Stimulated activated effector memory CD8-positive, alpha-beta T cell treated with anti-CD3 and anti-CD28 coated beads, Interleukin-12 subunit alpha, Interleukin-12 subunit beta, amount 100 ng/mL, for 72 hours (primary cell): ENCODE data around the gene ANKRD40.

Source experiments
- ATAC-seq: fragments of 150-1000 bp; cut with Tn5 transposase; 2 replicates; pipeline ENCODE4 v1.10.0; 2021
- DNase-seq, 2 donors: peaks; one replicate each; pipeline ENCODE4 v3.0.0; 2021 to 2022; ENCODE audit warnings: low spot score in 2 of 2
- H3K27ac Mint-ChIP-seq: one replicate; pipeline ENCODE4 v1.8.0; 2022; ENCODE audit warnings: mild to moderate bottlenecking, mixed read lengths
- H3K36me3 Mint-ChIP-seq: one replicate; pipeline ENCODE4 v1.8.0; 2022; ENCODE audit warnings: mild to moderate bottlenecking, mixed read lengths
- H3K4me1 Mint-ChIP-seq: one replicate; pipeline ENCODE4 v1.8.0; 2022; ENCODE audit warnings: mixed read lengths
- H3K4me3 Mint-ChIP-seq: one replicate; pipeline ENCODE4 v1.8.0; 2022; ENCODE audit warnings: mild to moderate bottlenecking, mixed read lengths
- H3K9me3 Mint-ChIP-seq: one replicate; pipeline ENCODE4 v1.8.0; 2022; ENCODE audit warnings: mixed read lengths

ANKRD40 gene

GRCh38 chr17:50672831-50673551 is 34.7 kb downstream of the ANKRD40 start:
- DNase-seq: no peak
- Mint-ChIP-seq H3K36me3 (no peaks in the 10 kb centered on the region), H3K4me1 (peaks cover 3% of the 10 kb centered on the region), H3K4me3 (no peak overlapping the region), H3K9me3 (no peaks in the 10 kb centered on the region), H3K27ac (no peak overlapping the region)
- no peak for ATAC-seq

- ATAC-seq (no peak), DNase-seq (no peak)
- Mint-ChIP-seq H3K9me3 (no peaks in the 10 kb centered on the region), H3K4me3 (no peak overlapping the region), H3K36me3 (no peaks in the 10 kb centered on the region), H3K4me1 (peaks cover 5% of the 10 kb centered on the region), H3K27ac (no peak overlapping the region)
Observed at GRCh38 chr17:50672071-50672470, 35.6 kb downstream of the ANKRD40 start.

- Mint-ChIP-seq H3K9me3 (no peaks in the 10 kb centered on the region), H3K4me3 (no peak overlapping the region), H3K36me3 (no peaks in the 10 kb centered on the region), H3K27ac (peak overlapping the region; percentile 81), H3K4me1 (peaks cover 5% of the 10 kb centered on the region)
- DNase-seq: no peak
- no peak for ATAC-seq
Observed at GRCh38 chr17:50668838-50669581, 38.7 kb downstream of the ANKRD40 start.

- peaks cover 8% of the 10 kb centered on the region for H3K4me1 Mint-ChIP-seq
- no peak overlapping the region for H3K4me3 Mint-ChIP-seq
- H3K36me3 Mint-ChIP-seq: no peaks in the 10 kb centered on the region
- peak overlapping the region; percentile 81 for H3K27ac Mint-ChIP-seq
- H3K9me3 Mint-ChIP-seq: no peaks in the 10 kb centered on the region
- ATAC-seq (no peak), DNase-seq (no peak)
Observed at GRCh38 chr17:50668025-50668837, 39.5 kb downstream of the ANKRD40 start.

GRCh38 chr17:50667259-50668024 is 40.3 kb downstream of the ANKRD40 start:
- Mint-ChIP-seq H3K4me1 (peaks cover 15% of the 10 kb centered on the region), H3K36me3 (no peaks in the 10 kb centered on the region), H3K4me3 (no peak overlapping the region), H3K9me3 (no peaks in the 10 kb centered on the region), H3K27ac (peak overlapping the region; percentile 81)
- no peak for DNase-seq
- no peak for ATAC-seq

GRCh38 chr17:50666316-50666715 is 41.4 kb downstream of the ANKRD40 start:
- no peak for DNase-seq
- peaks cover 27% of the 10 kb centered on the region for H3K4me1 Mint-ChIP-seq
- no peak for ATAC-seq
- H3K36me3 Mint-ChIP-seq: no peaks in the 10 kb centered on the region
- no peaks in the 10 kb centered on the region for H3K9me3 Mint-ChIP-seq
- H3K27ac Mint-ChIP-seq: no peak overlapping the region
- H3K4me3 Mint-ChIP-seq: no peak overlapping the region

- no peaks in the 10 kb centered on the region for H3K9me3 Mint-ChIP-seq
- H3K4me3 Mint-ChIP-seq: no peak overlapping the region
- ATAC-seq (no peak), DNase-seq (no peak)
- H3K36me3 Mint-ChIP-seq: no peaks in the 10 kb centered on the region
- H3K4me1 Mint-ChIP-seq: peaks cover 31% of the 10 kb centered on the region
- no peak overlapping the region for H3K27ac Mint-ChIP-seq
Observed at GRCh38 chr17:50665838-50666237, 41.9 kb downstream of the ANKRD40 start.

GRCh38 chr17:50664788-50665458 is 42.8 kb downstream of the ANKRD40 start:
- H3K27ac Mint-ChIP-seq: no peak overlapping the region
- H3K9me3 Mint-ChIP-seq: no peaks in the 10 kb centered on the region
- H3K4me1 Mint-ChIP-seq: peaks cover 37% of the 10 kb centered on the region
- no peak overlapping the region for H3K4me3 Mint-ChIP-seq
- ATAC-seq (no peak), DNase-seq (no peak)
- no peaks in the 10 kb centered on the region for H3K36me3 Mint-ChIP-seq

GRCh38 chr17:50663812-50664374 is 43.8 kb downstream of the ANKRD40 start:
- ATAC-seq (no peak), DNase-seq (no peak)
- no peaks in the 10 kb centered on the region for H3K9me3 Mint-ChIP-seq
- no peak overlapping the region for H3K4me3 Mint-ChIP-seq
- H3K4me1 Mint-ChIP-seq: peaks cover 37% of the 10 kb centered on the region
- no peaks in the 10 kb centered on the region for H3K36me3 Mint-ChIP-seq
- H3K27ac Mint-ChIP-seq: no peak overlapping the region

GRCh38 chr17:50662632-50663225 is 45.0 kb downstream of the ANKRD40 start:
- DNase-seq (no peak), ATAC-seq (no peak)
- Mint-ChIP-seq H3K4me3 (no peak overlapping the region), H3K4me1 (peaks cover 32% of the 10 kb centered on the region), H3K27ac (peak overlapping the region; percentile 84), H3K9me3 (no peaks in the 10 kb centered on the region), H3K36me3 (no peaks in the 10 kb centered on the region)

- ATAC-seq: peak; percentile 78
- DNase-seq: no peak
Observed at GRCh38 chr17:50661795-50662391, 45.8 kb downstream of the ANKRD40 start.

GRCh38 chr17:50661348-50661747 is 46.4 kb downstream of the ANKRD40 start:
- Mint-ChIP-seq H3K36me3 (no peaks in the 10 kb centered on the region), H3K4me3 (no peak overlapping the region), H3K4me1 (peaks cover 31% of the 10 kb centered on the region), H3K9me3 (no peaks in the 10 kb centered on the region), H3K27ac (peak overlapping the region; percentile 93)
- ATAC-seq (no peak), DNase-seq (no peak)

More at GRCh38 chr17:50661795-50662391, 45.8 kb downstream of the ANKRD40 start:
- no peak overlapping the region for H3K4me3 Mint-ChIP-seq
- no peaks in the 10 kb centered on the region for H3K36me3 Mint-ChIP-seq
- H3K4me1 Mint-ChIP-seq: peaks cover 31% of the 10 kb centered on the region
- H3K27ac Mint-ChIP-seq: peak overlapping the region; percentile 93
- H3K9me3 Mint-ChIP-seq: no peaks in the 10 kb centered on the region

GRCh38 chr17:50660887-50661345 is 46.8 kb downstream of the ANKRD40 start:
- peak overlapping the region; percentile 93 for H3K27ac Mint-ChIP-seq
- H3K36me3 Mint-ChIP-seq: no peaks in the 10 kb centered on the region
- no peak for DNase-seq
- ATAC-seq: no peak
- H3K9me3 Mint-ChIP-seq: no peaks in the 10 kb centered on the region
- H3K4me1 Mint-ChIP-seq: peaks cover 31% of the 10 kb centered on the region
- no peak overlapping the region for H3K4me3 Mint-ChIP-seq
